DMS 273 (cell line): ENCODE measurements around the gene PMIS2.
"Not testable (repeated sequence)": the region's sequence is repeated elsewhere in the genome, so short reads cannot be mapped to it uniquely, and the experiment has no call there.

ENCODE experiments used
- DNase-seq: peaks from one replicate; lab custom pipeline; 2025; ENCODE audit not compliant: unreplicated experiment; lab: John Stamatoyannopoulos, UW

The PMIS2 gene

GRCh38 chr19:35587321-35587720, 1.3 kb downstream of the PMIS2 start:
- no peak for DNase-seq

- no peak for DNase-seq
Measured at GRCh38 chr19:35590875-35591274, 4.9 kb downstream of the PMIS2 start.

GRCh38 chr19:35592226-35592625, 6.3 kb downstream of the PMIS2 start:
- DNase-seq, result peak; percentile 53

- not testable (repeated sequence) for DNase-seq
Measured at GRCh38 chr19:35595026-35595425, 9.1 kb downstream of the PMIS2 start.

- no peak for DNase-seq
Measured at GRCh38 chr19:35595928-35596327, 10.0 kb downstream of the PMIS2 start.

GRCh38 chr19:35596366-35596999, 10.5 kb downstream of the PMIS2 start:
- peak; percentile 33 for DNase-seq

GRCh38 chr19:35601971-35602370, 16.0 kb downstream of the PMIS2 start:
- DNase-seq, result no peak

GRCh38 chr19:35604436-35604835, 18.5 kb downstream of the PMIS2 start:
- DNase-seq, result not testable (repeated sequence)

- not testable (repeated sequence) for DNase-seq
Measured at GRCh38 chr19:35607170-35607569, 21.2 kb downstream of the PMIS2 start.

- DNase-seq, result no peak
Measured at GRCh38 chr19:35607661-35608060, 21.7 kb downstream of the PMIS2 start.

- peak; percentile 12 for DNase-seq
Measured at GRCh38 chr19:35608251-35608650, 22.3 kb downstream of the PMIS2 start.

GRCh38 chr19:35609851-35610353, 23.9 kb downstream of the PMIS2 start:
- DNase-seq, result no peak

- DNase-seq, result no peak
Measured at GRCh38 chr19:35612224-35612558, 26.2 kb downstream of the PMIS2 start.

GRCh38 chr19:35612559-35613321, 26.8 kb downstream of the PMIS2 start, which contains the start of gene HAUS5:
TSS of gene HAUS5 (plus strand) at chr19:35612735. CDS start at chr19:35612795, 60 bp downstream.
- peak; percentile 97 for DNase-seq

GRCh38 chr19:35613574-35613973, 27.6 kb downstream of the PMIS2 start:
- no peak for DNase-seq

- DNase-seq, result no peak
Measured at GRCh38 chr19:35615036-35615435, 29.1 kb downstream of the PMIS2 start.

GRCh38 chr19:35618857-35619256, 32.9 kb downstream of the PMIS2 start:
- DNase-seq, result peak; percentile 36

- no peak for DNase-seq
Measured at GRCh38 chr19:35619290-35619923, 33.4 kb downstream of the PMIS2 start.

GRCh38 chr19:35620001-35620400, 34.0 kb downstream of the PMIS2 start:
- no peak for DNase-seq

- DNase-seq, result no peak
Measured at GRCh38 chr19:35621708-35622107, 35.7 kb downstream of the PMIS2 start.

GRCh38 chr19:35622750-35623149, 36.8 kb downstream of the PMIS2 start:
- no peak for DNase-seq
